ENCODE measurements around the gene ORMDL3. TPM values are rescaled to one million over a fixed set of nuclear protein-coding genes. Genes with fewer than 3 reads are reported as not detected.

ORMDL3 gene
- total and polyA plus RNA-seq, 8 donors: 47.6 to 107 (median 82.7) TPM

DNA sequence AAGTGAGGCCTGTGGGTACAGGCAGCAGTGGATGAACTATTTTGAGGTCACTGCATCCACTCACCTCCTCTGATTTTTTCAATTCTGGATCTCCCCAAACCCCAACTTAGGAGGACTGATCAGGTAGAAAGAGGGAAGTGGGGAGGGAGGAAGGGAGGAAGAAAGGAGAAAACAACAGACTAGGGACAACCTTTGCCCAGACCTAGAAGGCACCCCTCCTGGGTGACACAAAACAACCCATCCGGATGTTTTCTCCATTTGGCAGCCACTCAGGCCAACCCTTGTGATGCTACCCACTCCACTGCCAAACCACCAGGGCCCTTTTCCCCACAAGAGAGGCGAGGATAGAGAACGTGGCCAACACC, 2.7 kb downstream of the ORMDL3 start:
- H3K9me3 ChIP-seq: no peaks in the 10 kb centered on the region
- no peak overlapping the region for H3K4me3 ChIP-seq
- DNase-seq (no peak), ATAC-seq (no peak)
- H3K4me1 ChIP-seq: peaks cover 24 to 64% of the 10 kb centered on the region in 2 donors
- no peak overlapping the region for H3K27ac ChIP-seq
- H3K36me3 ChIP-seq: peaks cover 0 to 43% of the 10 kb centered on the region in 2 donors
- no peaks in the 10 kb centered on the region for H3K27me3 ChIP-seq
- no peak for TF ChIP-seq CTCF (IDR thresholded peaks at IDR 0.05)
- intact Hi-C loops (cut with DNase I): no loop called here

GRCh38 chr17:39923836-39924690, 3.3 kb downstream of the ORMDL3 start:
- TF ChIP-seq CTCF (IDR thresholded peaks at IDR 0.05): no peak
- no peak for DNase-seq
- Histone ChIP-seq H3K4me1 (peaks cover 19 to 58% of the 10 kb centered on the region in 2 donors), H3K27me3 (no peaks in the 10 kb centered on the region), H3K4me3 (no peak overlapping the region), H3K27ac (no peak overlapping the region), H3K36me3 (peaks cover 0 to 47% of the 10 kb centered on the region in 2 donors), H3K9me3 (no peaks in the 10 kb centered on the region)
- intact Hi-C loops (cut with DNase I): no loop called here
- ATAC-seq: no peak

- H3K36me3 ChIP-seq: peaks cover 0 to 49% of the 10 kb centered on the region in 2 donors
- no peaks in the 10 kb centered on the region for H3K27me3 ChIP-seq
- H3K4me3 ChIP-seq: no peak overlapping the region
- no peak for TF ChIP-seq CTCF (IDR thresholded peaks at IDR 0.05)
- peaks cover 11 to 50% of the 10 kb centered on the region in 2 donors for H3K4me1 ChIP-seq
- no peak for DNase-seq
- no peak for ATAC-seq
- no peaks in the 10 kb centered on the region for H3K9me3 ChIP-seq
- no peak overlapping the region for H3K27ac ChIP-seq
- intact Hi-C loops (cut with DNase I): no loop called here
Observed at GRCh38 chr17:39923230-39923629, 4.2 kb downstream of the ORMDL3 start.

GRCh38 chr17:39922006-39922405, 5.4 kb downstream of the ORMDL3 start:
- DNase-seq (no peak), ATAC-seq (no peak)
- Histone ChIP-seq H3K36me3 (peaks cover 0 to 49% of the 10 kb centered on the region in 2 donors), H3K27me3 (no peaks in the 10 kb centered on the region), H3K27ac (no peak overlapping the region), H3K9me3 (no peaks in the 10 kb centered on the region), H3K4me1 (peaks cover 11 to 44% of the 10 kb centered on the region in 2 donors), H3K4me3 (no peak overlapping the region)
- intact Hi-C loops (cut with DNase I): no loop called here
- no peak for TF ChIP-seq CTCF (IDR thresholded peaks at IDR 0.05)

DNA sequence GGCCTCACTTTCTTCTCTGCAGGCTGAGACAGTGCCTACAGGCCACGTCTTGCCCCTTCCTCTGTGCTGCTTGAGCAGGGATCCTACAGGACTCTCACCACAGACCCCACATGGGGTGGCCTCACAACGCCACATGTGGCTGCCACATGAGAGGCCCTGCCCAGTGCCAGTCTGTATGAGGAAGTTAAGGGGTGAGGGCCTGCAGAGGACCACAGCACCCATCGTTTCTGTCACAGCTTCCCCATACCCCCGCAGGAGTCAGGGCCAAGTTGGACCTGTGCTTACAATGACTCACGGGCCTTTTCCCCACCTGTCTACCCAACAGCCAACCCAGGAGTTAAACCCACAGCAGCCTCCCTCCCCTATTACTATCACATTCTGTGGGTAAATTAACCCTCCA, 6.1 kb downstream of the ORMDL3 start:
- intact Hi-C loops (cut with DNase I): no loop called here
- no peak for TF ChIP-seq CTCF (IDR thresholded peaks at IDR 0.05)
- Histone ChIP-seq H3K27me3 (no peaks in the 10 kb centered on the region), H3K4me3 (no peak overlapping the region), H3K4me1 (peaks cover 11 to 38% of the 10 kb centered on the region in 2 donors), H3K27ac (no peak overlapping the region), H3K36me3 (peaks cover 0 to 52% of the 10 kb centered on the region in 2 donors), H3K9me3 (no peaks in the 10 kb centered on the region)
- no peak for ATAC-seq
- no peak for DNase-seq

Data from left lung (tissue), 10 donors.